Right lobe of liver (tissue), 4 donors: Measurements from ENCODE around the gene NUP210L.

Source experiments
- CTCF ChIP-seq, 4 donors: fragments of 200-600 bp in 3 of 4; fragments of 450-650 bp in 1 of 4; IDR thresholded peaks; one replicate each; pipeline versions ENCODE4 v1.5.1 to v1.8.0; 2016 to 2022; ENCODE audit warnings: antibody characterized with exemption in 4 of 4, mild to moderate bottlenecking in 2 of 4
- POLR2A ChIP-seq: fragments of 450-650 bp; IDR thresholded peaks from one replicate; pipeline ENCODE4 v1.6.1; 2017; ENCODE audit warnings: antibody characterized with exemption, mild to moderate bottlenecking
- donor health status: DM: no; HTN: no; CAD: no.
- donor health status: DM: no; HTN: no; CAD: no.
- donor health status: DM: no; HTN: yes; CAD: no.

GRCh38 chr1:153973525-153973924, 181.3 kb downstream of the NUP210L start:
- no peak for TF ChIP-seq CTCF (IDR thresholded peaks at IDR 0.05)
- TF ChIP-seq POLR2A: no peak
